Fibroblast of lung (primary cell): ENCODE results near the gene FXYD6.

Experiments
- CTCF ChIP-seq, 2 donors: IDR thresholded peaks in 1 of 2; conservative IDR thresholded peaks in 1 of 2; 1 replicate in 1 of 2; 2 replicates in 1 of 2; pipeline ENCODE4 v1.5.1; 2011 to 2012; ENCODE audit warnings: low read length in 2 of 2, control low read depth in 1 of 2, inconsistent platforms in 1 of 2, low read depth in 1 of 2, mild to moderate bottlenecking in 1 of 2
- EZH2 ChIP-seq: IDR thresholded peaks from 2 replicates; pipeline ENCODE4 v1.5.1; 2012; ENCODE audit warnings: low read length, control low read depth, mild to moderate bottlenecking; ENCODE audit errors: missing control alignments

- TF ChIP-seq CTCF (conservative IDR thresholded peaks at IDR 0.05 in 1 of 2, IDR thresholded peaks at IDR 0.05 in 1 of 2; ENCODE audit: low read depth in 1 of 2, low read length in 2 of 2): no peak
- no peak for TF ChIP-seq EZH2
Measured at GRCh38 chr11:117913736-117914397, 37.4 kb upstream of the FXYD6 start.
